Upper lobe of left lung (tissue), 4 donors: Measurements from ENCODE around the gene SMARCB1.

Experiments used
- CTCF ChIP-seq, 6 experiments: fragments of 450-650 bp in 4 of 6; fragments of 200-600 bp in 2 of 6; sonication (generic) in 2 of 6; IDR thresholded peaks; one replicate each; pipeline ENCODE4 v1.5.1; 2016 to 2019; ENCODE audit warnings: antibody characterized with exemption in 6 of 6
- POLR2A ChIP-seq, 4 donors: fragments of 450-650 bp; IDR thresholded peaks; one replicate each; pipeline ENCODE4 v1.5.1; 2016 to 2017; ENCODE audit warnings: antibody characterized with exemption in 4 of 4, mild to moderate bottlenecking in 2 of 4
- POLR2AphosphoS5 ChIP-seq, 2 donors: sonication (generic); formaldehyde crosslinking; IDR thresholded peaks; one replicate each; pipeline ENCODE4 v1.5.1; 2017; ENCODE audit warnings: antibody characterized with exemption in 2 of 2

- TF ChIP-seq CTCF (IDR thresholded peaks at IDR 0.05) (no peak), POLR2A (IDR thresholded peaks at IDR 0.05) (no peak), POLR2AphosphoS5 (IDR thresholded peaks at IDR 0.05) (no peak)
Measured at GRCh38 chr22:23841736-23842445, 55.1 kb downstream of the SMARCB1 start.
